Small intestine (tissue), 7 donors: ENCODE data around the gene DYRK1A. TPM values are rescaled to one million over a fixed set of nuclear protein-coding genes. Genes with fewer than 3 reads are reported as not detected.

Experiments used
- DNase-seq, 2 donors: peaks; one replicate each; pipeline versions ENCODE4 v3.0.0 to v3.0.0-alpha.2; 2013
- FAIRE-seq: peaks from 2 replicates; lab custom pipeline; 2012; peaks lifted over from hg19 to GRCh38; lab: Jason Lieb, UNC
- H3K27ac ChIP-seq, 3 donors: one replicate each; pipeline ENCODE4 v1.5.1; 2013; ENCODE audit warnings: low read length in 2 of 3, mild to moderate bottlenecking in 2 of 3, control low read depth in 1 of 3, inconsistent platforms in 1 of 3, low read depth in 1 of 3, moderate library complexity in 1 of 3
- H3K27me3 ChIP-seq, 3 donors: one replicate each; pipeline ENCODE4 v1.6.1; 2013; ENCODE audit warnings: low read length in 3 of 3, inconsistent platforms in 1 of 3; ENCODE audit not compliant: control insufficient read depth in 3 of 3, insufficient read depth in 3 of 3
- H3K36me3 ChIP-seq, 3 donors: one replicate each; pipeline ENCODE4 v1.6.1; 2013; ENCODE audit warnings: low read length in 3 of 3, inconsistent platforms in 1 of 3, low read depth in 1 of 3, mild to moderate bottlenecking in 1 of 3, moderate library complexity in 1 of 3; ENCODE audit not compliant: control insufficient read depth in 3 of 3, insufficient read depth in 2 of 3
- H3K4me1 ChIP-seq, 3 donors: one replicate each; pipeline ENCODE4 v1.6.1; 2013; ENCODE audit warnings: low read length in 2 of 3, inconsistent platforms in 1 of 3, low read depth in 1 of 3, mild to moderate bottlenecking in 1 of 3, moderate library complexity in 1 of 3; ENCODE audit not compliant: control insufficient read depth in 3 of 3, insufficient read depth in 2 of 3
- H3K4me3 ChIP-seq, 3 donors: one replicate each; pipeline ENCODE4 v1.5.1; 2013; ENCODE audit warnings: low read length in 3 of 3, control low read depth in 1 of 3, inconsistent platforms in 1 of 3, low read depth in 1 of 3, mild to moderate bottlenecking in 1 of 3, moderate library complexity in 1 of 3
- H3K9me3 ChIP-seq, 2 donors: one replicate each; pipeline ENCODE4 v1.6.1; 2013; ENCODE audit warnings: low read depth in 1 of 2, low read length in 1 of 2; ENCODE audit not compliant: control insufficient read depth in 2 of 2, insufficient read depth in 1 of 2
- WGBS, 3 donors: extraction: QIAGEN DNeasy Blood & Tissue Kit; methylation state at CpG; one replicate each; pipeline ENCODE4 v1.1.7; 2013; 5-methylcytosine and 5-hydroxymethylcytosine counted together
- polyA plus RNA-seq, 4 donors: library from polyadenylated mRNA; stranded (reverse) in 3 of 4; unstranded in 1 of 4; fragments of 200-250 nt in 3 of 4; fragments of 120-200 nt in 1 of 4; gene quantifications; one replicate each; pipeline versions ENCODE4 v1.2.1 to v1.2.3, GENCODE V29; 2013
- donor health status: healthy with polysubstance abuse.
- donor health status: control.
- donor health status: control.
- donor health status: Bipolar disorder and iron deficiency.
- donor health status: healthy.

DYRK1A gene
- polyA plus RNA-seq, 4 donors: 10.5 to 50.5 (median 17.1) TPM

- no peak for FAIRE-seq
- Histone ChIP-seq H3K27me3 (peaks cover 0 to 2% (median 0%) of the 10 kb centered on the region in 3 donors), H3K36me3 (no peaks in the 10 kb centered on the region), H3K27ac (no peak overlapping the region), H3K4me3 (no peak overlapping the region), H3K4me1 (no peaks in the 10 kb centered on the region), H3K9me3 (peaks cover 0 to 4% of the 10 kb centered on the region in 2 donors)
- DNase-seq: no peak
These were observed 16.1 kb upstream of the DYRK1A start for GRCh38 chr21:37350472-37350871.

GRCh38 chr21:37356706-37357105 is 9.9 kb upstream of the DYRK1A start:
- WGBS, 3 donors: 70 to 84% (median 73%) methylated on average over 5 of the region's 5 CpGs
- H3K27me3 ChIP-seq: no peaks in the 10 kb centered on the region
- no peak overlapping the region for H3K4me3 ChIP-seq
- no peak overlapping the region for H3K27ac ChIP-seq
- no peaks in the 10 kb centered on the region for H3K4me1 ChIP-seq
- no peak for FAIRE-seq
- no peaks in the 10 kb centered on the region for H3K36me3 ChIP-seq
- DNase-seq: no peak
- H3K9me3 ChIP-seq: no peaks in the 10 kb centered on the region

- no peak overlapping the region for H3K27ac ChIP-seq
- H3K4me1 ChIP-seq: no peaks in the 10 kb centered on the region
- H3K27me3 ChIP-seq: no peaks in the 10 kb centered on the region
- H3K4me3 ChIP-seq: no peak overlapping the region
- H3K9me3 ChIP-seq: no peaks in the 10 kb centered on the region
- 64 to 73% (median 67%) methylated on average over 4 of the region's 4 CpGs for WGBS, 3 donors
- no peak for FAIRE-seq
- no peak for DNase-seq
- no peaks in the 10 kb centered on the region for H3K36me3 ChIP-seq
These were observed 8.9 kb upstream of the DYRK1A start for GRCh38 chr21:37357691-37358090.

- no peaks in the 10 kb centered on the region for H3K9me3 ChIP-seq
- no peaks in the 10 kb centered on the region for H3K27me3 ChIP-seq
- no peak overlapping the region for H3K4me3 ChIP-seq
- no peak for DNase-seq
- 42 to 73% (median 52%) methylated on average over 7 of the region's 7 CpGs for WGBS, 3 donors
- H3K4me1 ChIP-seq: no peaks in the 10 kb centered on the region
- no peak overlapping the region for H3K27ac ChIP-seq
- no peaks in the 10 kb centered on the region for H3K36me3 ChIP-seq
- no peak for FAIRE-seq
These were observed 8.2 kb upstream of the DYRK1A start for GRCh38 chr21:37358397-37358796.

- no peak for DNase-seq
- no peaks in the 10 kb centered on the region for H3K9me3 ChIP-seq
- no peaks in the 10 kb centered on the region for H3K27me3 ChIP-seq
- no peak overlapping the region for H3K4me3 ChIP-seq
- peaks cover 0 to 6% (median 4%) of the 10 kb centered on the region in 3 donors for H3K4me1 ChIP-seq
- no peak overlapping the region for H3K27ac ChIP-seq
- H3K36me3 ChIP-seq: no peaks in the 10 kb centered on the region
- WGBS, 3 donors: 95 to 100% (median 100%) methylated on average over 1 of the region's 1 CpG
- FAIRE-seq: no peak
These were observed 2.6 kb upstream of the DYRK1A start for GRCh38 chr21:37363936-37364335.

- peak in 1 of 2 donors; percentile 30 for DNase-seq
- H3K9me3 ChIP-seq: no peaks in the 10 kb centered on the region
- H3K27ac ChIP-seq: peak overlapping the region in 1 of 3 donors; percentile 100
- no peaks in the 10 kb centered on the region for H3K27me3 ChIP-seq
- H3K36me3 ChIP-seq: no peaks in the 10 kb centered on the region
- no peak for FAIRE-seq
- WGBS, 3 donors: 20 to 37% (median 31%) methylated on average over 7 of the region's 7 CpGs
- peaks cover 2 to 10% (median 8%) of the 10 kb centered on the region in 3 donors for H3K4me1 ChIP-seq
- peak overlapping the region in 2 of 3 donors; percentile 7 to 91 for H3K4me3 ChIP-seq
These were observed 1.9 kb upstream of the DYRK1A start for GRCh38 chr21:37364722-37365121.

GRCh38 chr21:37365517-37366481 is 774 bp upstream of the DYRK1A start:
- Histone ChIP-seq H3K9me3 (no peaks in the 10 kb centered on the region), H3K36me3 (no peaks in the 10 kb centered on the region), H3K4me3 (peak overlapping the region; percentile 76 to 100 (median 91)), H3K27me3 (no peaks in the 10 kb centered on the region), H3K4me1 (peaks cover 2 to 11% (median 10%) of the 10 kb centered on the region in 3 donors), H3K27ac (peak overlapping the region; percentile 100)
- WGBS, 3 donors: 0 to 1% (median 0%) methylated on average over 45 to 103 of the region's 106 CpGs
- peak; percentile 68 to 93 for DNase-seq
- no peak for FAIRE-seq

GRCh38 chr21:37367336-37367702 is 746 bp downstream of the DYRK1A start:
- H3K4me1 ChIP-seq: peaks cover 2 to 11% (median 10%) of the 10 kb centered on the region in 3 donors
- FAIRE-seq (no peak), DNase-seq (no peak)
- H3K27me3 ChIP-seq: no peaks in the 10 kb centered on the region
- WGBS, 3 donors: 0 to 2% (median 0%) methylated on average over 13 to 61 of the region's 61 CpGs
- H3K27ac ChIP-seq: peak overlapping the region; percentile 99 to 100 (median 100)
- no peaks in the 10 kb centered on the region for H3K36me3 ChIP-seq
- no peaks in the 10 kb centered on the region for H3K9me3 ChIP-seq
- peak overlapping the region; percentile 60 to 100 (median 100) for H3K4me3 ChIP-seq
